ENCODE measurements around the gene FBXL14. TPM values are rescaled to one million over a fixed set of nuclear protein-coding genes. Genes with fewer than 3 reads are reported as not detected.
"Not testable (repeated sequence)": the region's sequence is repeated elsewhere in the genome, so short reads cannot be mapped to it uniquely, and the experiment has no call there.

The FBXL14 gene
- total and polyA plus RNA-seq, 7 donors, result 7.5 to 26.4 (median 12.2) TPM

- DNase-seq, result peak; percentile 90
- intact Hi-C loops (cut with DNase I), result no loop called here
- 2% methylated on average over 22 of the region's 22 CpGs for WGBS, 2 donors
These were observed 11.0 kb upstream of the FBXL14 start for GRCh38 chr12:1605129-1606020.

GRCh38 chr12:1604464-1604863, 10.1 kb upstream of the FBXL14 start:
- DNase-seq, result no peak
- no peaks in the 10 kb centered on the region for H3K36me3 ChIP-seq
- H3K9me3 ChIP-seq, result no peaks in the 10 kb centered on the region
- intact Hi-C loops (cut with DNase I), result loop anchor here (5.0 kb wide), 1 partner anchor 612 kb away; the partner anchor contains the start of gene ERC1
- H3K4me1 ChIP-seq, result peaks cover 0 to 39% (median 23%) of the 10 kb centered on the region in 4 donors
- no peaks in the 10 kb centered on the region for H3K27me3 ChIP-seq
- TF ChIP-seq POLR2A (IDR thresholded peaks at IDR 0.05), result no peak
- TF ChIP-seq POLR2AphosphoS5 (IDR thresholded peaks at IDR 0.05), result no peak
- TF ChIP-seq EP300 (IDR thresholded peaks at IDR 0.05), result no peak
- no peak for TF ChIP-seq CTCF (IDR thresholded peaks at IDR 0.05)
- no peak overlapping the region for H3K4me3 ChIP-seq
- WGBS, 2 donors, result 64 to 74% methylated on average over 3 of the region's 3 CpGs
- H3K27ac ChIP-seq, result peak overlapping the region; percentile 2 to 88 (median 56)

More at GRCh38 chr12:1605129-1606020, 11.0 kb upstream of the FBXL14 start:
- Histone ChIP-seq H3K27me3 (no peaks in the 10 kb centered on the region), H3K4me3 (peak overlapping the region; percentile 27 to 51 (median 42)), H3K36me3 (no peaks in the 10 kb centered on the region), H3K4me1 (peaks cover 0 to 39% (median 23%) of the 10 kb centered on the region in 4 donors), H3K27ac (peak overlapping the region; percentile 81 to 95 (median 88)), H3K9me3 (no peaks in the 10 kb centered on the region)
- TF ChIP-seq POLR2AphosphoS5 (IDR thresholded peaks at IDR 0.05) (peak in 2 of 4 donors; percentile 4 to 34), EP300 (IDR thresholded peaks at IDR 0.05) (no peak), POLR2A (IDR thresholded peaks at IDR 0.05) (no peak), CTCF (IDR thresholded peaks at IDR 0.05) (peak; percentile 68 to 86 (median 80))

- Histone ChIP-seq H3K4me3 (no peak overlapping the region), H3K4me1 (peaks cover 0 to 32% (median 22%) of the 10 kb centered on the region in 4 donors), H3K36me3 (no peaks in the 10 kb centered on the region), H3K27me3 (no peaks in the 10 kb centered on the region), H3K9me3 (no peaks in the 10 kb centered on the region), H3K27ac (peak overlapping the region in 2 of 4 donors; percentile 31 to 88)
- intact Hi-C loops (cut with DNase I), result loop anchor here (5.0 kb wide), 1 partner anchor 611 kb away; the partner anchor contains the start of gene ERC1
- no peak for DNase-seq
- 79 to 84% methylated on average over 7 of the region's 7 CpGs for WGBS, 2 donors
- TF ChIP-seq POLR2A (IDR thresholded peaks at IDR 0.05), result no peak
- TF ChIP-seq CTCF (IDR thresholded peaks at IDR 0.05), result no peak
- TF ChIP-seq POLR2AphosphoS5 (IDR thresholded peaks at IDR 0.05), result no peak
- TF ChIP-seq EP300 (IDR thresholded peaks at IDR 0.05), result no peak
These were observed 9.1 kb upstream of the FBXL14 start for GRCh38 chr12:1603269-1603993.

GRCh38 chr12:1602706-1603105, 8.3 kb upstream of the FBXL14 start:
- not testable (repeated sequence) for H3K4me3 ChIP-seq, H3K36me3 ChIP-seq, H3K27me3 ChIP-seq, H3K27ac ChIP-seq, H3K9me3 ChIP-seq, DNase-seq
- 74 to 87% methylated on average over 9 of the region's 9 CpGs for WGBS, 2 donors
- intact Hi-C loops (cut with DNase I), result loop anchor here (5.0 kb wide), 1 partner anchor 610 kb away; the partner anchor contains the start of gene ERC1
- peaks cover 0 to 26% (median 20%) of the 10 kb centered on the region in 4 donors for H3K4me1 ChIP-seq

GRCh38 chr12:1598757-1599156, 4.4 kb upstream of the FBXL14 start:
- no peaks in the 10 kb centered on the region for H3K9me3 ChIP-seq
- no peaks in the 10 kb centered on the region for H3K36me3 ChIP-seq
- H3K27me3 ChIP-seq, result no peaks in the 10 kb centered on the region
- H3K4me3 ChIP-seq, result no peak overlapping the region
- peaks cover 0 to 15% (median 9%) of the 10 kb centered on the region in 4 donors for H3K4me1 ChIP-seq
- no peak overlapping the region for H3K27ac ChIP-seq
- TF ChIP-seq POLR2A (IDR thresholded peaks at IDR 0.05) (no peak), POLR2AphosphoS5 (IDR thresholded peaks at IDR 0.05) (no peak), EP300 (IDR thresholded peaks at IDR 0.05) (no peak)
- DNase-seq, result no peak
- 96 to 97% methylated on average over 3 of the region's 3 CpGs for WGBS, 2 donors
- intact Hi-C loops (cut with DNase I), result loop anchor here (10.0 kb wide), 1 partner anchor 1024 kb away; no protein-coding TSS in a partner anchor
